Iris pigment epithelial cell (primary cell): ENCODE measurements around the gene TREM2.
"Not testable (repeated sequence)": the region's sequence is repeated elsewhere in the genome, so short reads cannot be mapped to it uniquely, and the experiment has no call there.

Source experiments
- DNase-seq: peaks from one replicate; pipeline ENCODE4 v3.0.0-alpha.2; 2011; ENCODE audit warnings: low read depth

Gene TREM2

DNA sequence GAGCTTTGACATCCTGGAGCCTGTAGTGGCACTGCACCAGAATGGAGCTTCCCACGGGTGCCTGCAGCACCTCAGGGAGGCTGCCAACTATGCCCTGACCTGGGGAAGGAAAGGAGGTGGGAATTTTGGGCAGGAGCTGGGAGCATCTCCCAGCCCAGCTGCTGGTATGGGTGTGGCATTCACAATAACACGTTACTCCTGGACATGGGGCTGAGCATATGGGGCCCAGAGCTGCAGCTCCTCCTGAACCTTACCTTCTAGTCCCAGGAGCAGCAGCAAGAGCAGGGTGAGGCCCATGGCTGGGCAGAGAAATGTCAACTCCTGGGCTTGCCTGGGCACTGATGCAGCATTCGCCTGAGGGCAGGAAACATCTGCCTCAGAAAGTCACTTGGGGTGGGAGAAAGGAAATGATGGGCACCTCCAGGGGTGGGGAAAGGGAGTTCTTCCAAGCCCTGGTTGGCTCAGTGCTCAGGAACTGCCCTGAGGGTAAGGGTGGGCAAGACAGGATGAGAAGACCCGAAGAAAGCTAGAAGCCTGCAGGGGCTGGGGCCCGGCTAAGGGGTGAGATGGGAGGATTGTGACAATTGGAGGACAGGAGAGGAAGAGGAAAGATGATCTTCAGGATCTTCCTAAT is 8.8 kb downstream of the TREM2 start, which contains the start of gene TREML1:
Gene TREML1 (minus strand): TSS at position 356 of the 634 bp plus-strand sequence. CDS start 59 bp downstream, at position 297.
- no peak for DNase-seq

DNA sequence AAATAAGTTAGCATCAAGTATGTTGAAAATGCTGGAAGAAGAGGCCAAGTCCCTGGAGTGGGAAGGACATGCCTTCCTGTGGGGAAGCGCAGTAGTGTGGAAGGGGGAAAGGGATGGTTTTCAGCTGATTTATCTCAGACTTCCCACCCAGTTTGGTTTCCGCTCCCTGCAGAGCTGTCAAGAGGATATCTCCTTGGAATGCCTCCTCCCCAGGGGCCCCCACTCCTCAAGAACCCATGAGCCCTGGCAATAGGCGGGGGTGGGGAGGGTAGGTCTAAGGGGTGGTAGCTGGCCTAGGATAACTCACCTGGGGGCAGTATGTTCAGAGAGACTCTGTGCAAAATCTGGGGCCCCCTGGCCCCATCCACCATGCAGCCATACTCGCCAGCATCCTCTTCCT is 9.5 kb downstream of the TREM2 start:
- no peak for DNase-seq

DNA sequence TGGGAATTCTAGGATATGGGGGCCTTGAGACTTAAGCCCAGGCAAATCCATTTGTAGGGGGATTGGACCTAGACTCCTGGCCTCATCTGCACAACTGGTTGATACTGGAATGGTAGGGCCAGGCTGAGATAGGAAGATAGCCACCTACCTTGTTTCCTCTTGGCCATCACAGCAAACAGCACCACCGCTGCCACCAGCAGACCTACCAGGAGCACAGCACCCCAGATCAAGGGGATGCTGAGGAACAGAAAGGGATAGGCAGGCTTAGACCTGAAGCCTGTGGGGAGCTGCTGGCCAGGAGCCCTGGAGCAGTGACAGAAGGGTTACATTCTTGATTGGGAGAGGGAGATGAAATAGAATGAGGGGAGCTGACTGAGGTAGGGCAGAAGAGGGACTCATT is 12.2 kb downstream of the TREM2 start:
- no peak for DNase-seq

DNA sequence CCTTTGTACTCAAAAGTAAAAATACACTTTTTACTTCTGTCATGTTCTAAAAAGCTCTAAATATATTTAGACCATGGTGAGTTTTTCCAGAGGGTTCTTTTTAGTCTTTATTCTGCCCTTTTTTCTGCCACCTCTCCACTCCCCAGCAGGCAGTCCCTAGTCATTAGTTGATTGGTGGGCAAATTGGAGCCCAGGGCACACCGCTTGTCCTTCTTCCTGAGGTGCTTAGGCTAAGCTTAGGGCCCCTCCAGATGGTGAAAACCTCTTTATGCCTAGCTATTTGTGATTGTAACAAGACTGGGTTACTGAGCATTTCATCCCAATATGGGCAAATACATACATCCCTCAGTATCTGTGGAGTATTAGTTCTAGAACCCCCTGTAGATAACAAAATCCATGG is 15.0 kb downstream of the TREM2 start:
- DNase-seq, result no peak

DNA sequence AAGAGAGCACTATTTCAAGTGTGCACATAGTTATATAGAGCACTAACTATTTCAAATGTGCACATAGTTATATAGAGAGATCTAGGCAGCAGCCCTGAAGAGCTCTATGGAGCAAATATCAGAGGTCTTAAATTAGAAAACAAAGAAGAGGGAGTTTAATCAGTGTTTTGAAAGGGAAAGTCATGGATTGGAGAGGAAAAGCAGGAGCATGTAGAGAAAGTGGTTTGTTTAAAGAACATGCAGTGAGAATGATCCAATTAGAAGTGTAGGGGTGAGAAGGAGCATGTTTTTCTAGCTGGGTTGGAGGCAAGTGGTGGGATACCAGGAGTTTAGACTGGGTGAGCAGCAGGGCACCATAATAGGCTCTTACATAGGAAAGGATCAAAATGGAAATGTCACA is 26.0 kb downstream of the TREM2 start:
- no peak for DNase-seq

DNA sequence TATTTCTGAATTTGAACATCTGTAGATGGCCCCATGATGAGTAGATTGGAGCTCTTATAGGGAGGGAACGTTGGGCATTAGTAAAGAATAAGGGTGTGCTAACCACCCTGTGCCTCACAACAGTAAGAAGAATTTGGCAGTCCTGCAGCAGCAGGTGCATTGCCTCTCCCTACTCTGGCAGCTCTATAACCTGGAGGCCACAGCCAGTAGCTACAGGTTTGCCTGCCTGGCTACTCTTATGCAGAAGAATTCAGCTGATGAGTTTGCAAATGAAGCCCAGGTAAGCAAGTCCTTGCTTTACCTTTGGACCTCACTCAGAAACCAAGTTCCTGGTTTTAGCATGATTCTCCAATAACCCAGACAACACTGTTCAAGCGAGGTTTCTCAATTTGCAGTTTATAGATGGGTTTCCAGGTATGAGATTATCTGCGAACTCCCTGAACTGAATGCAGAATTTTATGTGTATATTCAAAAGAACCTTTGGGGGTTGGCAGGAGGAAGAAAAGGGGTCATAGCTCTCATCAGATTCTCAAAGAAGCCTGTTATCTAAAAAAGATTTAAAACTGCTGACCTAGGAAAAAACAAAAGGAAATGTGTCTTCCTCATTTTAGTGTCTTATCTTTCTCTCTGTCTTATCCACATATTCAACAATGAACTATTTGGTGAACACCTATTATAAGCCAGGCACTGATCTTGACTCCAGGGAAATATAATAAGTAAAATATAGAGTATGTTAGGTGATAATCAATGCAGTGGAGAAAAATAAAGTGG is 27.7 kb downstream of the TREM2 start:
- no peak for DNase-seq

DNA sequence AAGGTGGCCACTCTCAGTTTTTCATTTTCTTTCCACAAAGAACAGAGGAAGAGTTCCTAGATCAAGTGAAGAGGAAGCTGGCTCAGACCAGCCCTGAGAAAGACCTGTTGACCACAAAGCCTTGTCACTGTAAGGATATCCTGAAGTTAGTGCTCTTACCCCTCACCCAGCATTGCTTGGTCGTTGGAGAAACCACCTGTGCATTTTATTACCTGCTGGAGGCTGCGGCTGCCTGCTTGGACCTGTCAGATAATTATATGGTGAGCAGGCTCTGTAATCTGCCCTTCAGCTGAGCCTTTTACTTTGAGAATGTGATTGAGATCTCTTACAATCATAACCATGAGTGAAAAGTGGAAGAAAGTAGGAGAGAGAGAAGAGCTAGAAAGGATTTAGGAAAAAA is 30.7 kb downstream of the TREM2 start:
- DNase-seq, result no peak

DNA sequence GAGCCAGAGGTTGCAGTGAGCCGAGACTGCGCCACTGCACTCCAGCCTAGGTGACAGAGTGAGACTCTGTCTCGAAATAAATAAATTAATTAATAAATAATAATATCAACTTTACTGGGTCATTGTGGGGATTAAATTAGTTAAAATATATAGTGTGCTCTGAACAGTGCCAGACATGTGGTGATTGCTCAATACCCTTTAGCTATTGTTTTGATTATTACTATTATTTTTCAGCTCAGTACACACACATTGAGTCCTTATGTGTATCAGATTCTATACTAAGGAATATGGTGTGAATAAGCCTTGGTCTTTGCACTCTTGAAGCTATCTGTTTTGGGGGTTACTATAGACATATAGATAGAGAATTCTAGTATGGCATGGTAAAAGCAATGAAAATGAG is 37.6 kb downstream of the TREM2 start:
- no peak for DNase-seq

DNA sequence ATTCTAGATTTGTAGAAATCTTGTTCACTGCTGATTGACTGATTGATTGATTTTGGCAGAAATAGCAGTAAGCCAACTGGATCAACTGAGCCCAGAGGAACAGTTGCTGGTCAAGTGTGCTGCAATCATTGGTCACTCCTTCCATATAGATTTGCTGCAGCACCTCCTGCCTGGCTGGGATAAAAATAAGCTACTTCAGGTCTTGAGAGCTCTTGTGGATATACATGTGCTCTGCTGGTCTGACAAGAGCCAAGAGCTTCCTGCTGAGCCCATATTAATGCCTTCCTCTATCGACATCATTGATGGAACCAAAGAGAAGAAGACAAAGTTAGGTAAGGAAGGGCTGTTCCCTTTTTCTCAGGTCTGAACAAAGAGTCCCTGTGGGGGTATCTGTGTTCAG is 40.0 kb downstream of the TREM2 start:
- no peak for DNase-seq

DNA sequence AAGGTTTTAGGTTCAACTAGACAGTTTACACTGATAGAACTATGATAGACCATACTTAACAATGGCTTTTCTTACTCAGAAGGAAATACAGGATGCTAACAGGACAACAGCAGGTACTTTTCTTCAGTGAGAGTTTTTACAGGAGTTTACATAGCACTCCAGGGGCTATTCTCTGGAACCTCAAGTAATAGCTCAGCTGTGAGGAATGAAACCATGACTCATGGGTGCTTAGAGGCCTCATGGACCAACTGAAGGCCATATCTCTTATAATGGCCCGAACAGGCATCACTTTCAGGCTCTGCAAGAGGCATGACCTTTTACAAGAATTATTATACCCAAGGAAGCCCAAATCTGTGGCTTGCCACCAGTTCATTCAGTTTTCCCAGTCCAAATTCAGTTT is 40.5 kb downstream of the TREM2 start:
- peak; percentile 42 for DNase-seq

DNA sequence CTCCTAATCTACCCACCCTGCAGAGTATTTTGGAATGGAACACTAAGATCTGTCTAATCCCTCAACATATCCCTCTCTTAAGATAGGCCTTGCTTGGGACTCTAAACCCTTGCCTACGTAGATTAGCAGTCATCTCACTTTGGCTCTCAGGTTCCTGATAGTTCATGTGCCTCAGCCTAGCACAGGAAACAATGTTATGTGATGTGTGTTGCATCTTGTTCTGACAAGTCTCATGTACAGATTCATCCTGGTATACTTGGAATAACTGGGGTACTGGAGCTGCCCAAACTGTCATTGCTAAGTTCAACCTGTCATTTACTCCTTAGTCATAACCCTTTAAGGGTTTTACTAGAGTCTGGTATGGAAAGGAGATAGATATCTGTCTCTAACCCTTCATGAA is 42.9 kb downstream of the TREM2 start:
- no peak for DNase-seq

DNA sequence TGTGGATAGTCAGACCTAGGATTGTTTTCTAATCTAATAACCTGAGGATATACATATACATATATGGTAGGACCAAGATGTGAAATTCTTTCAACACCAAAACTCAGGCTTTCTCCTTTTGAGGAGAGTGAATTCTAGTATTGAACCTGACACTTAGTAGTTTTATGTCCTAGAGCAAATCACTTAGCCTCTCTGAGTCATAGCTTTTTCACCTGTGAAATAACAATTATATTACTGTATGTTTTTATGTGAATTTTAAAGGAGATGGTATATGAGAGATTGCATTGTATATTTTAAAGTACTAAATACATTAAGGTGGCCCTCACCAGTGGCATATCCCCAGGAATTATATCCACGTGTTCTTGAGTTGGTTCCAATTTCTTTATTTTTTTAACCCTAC is 43.4 kb downstream of the TREM2 start:
- DNase-seq, result no peak

DNA sequence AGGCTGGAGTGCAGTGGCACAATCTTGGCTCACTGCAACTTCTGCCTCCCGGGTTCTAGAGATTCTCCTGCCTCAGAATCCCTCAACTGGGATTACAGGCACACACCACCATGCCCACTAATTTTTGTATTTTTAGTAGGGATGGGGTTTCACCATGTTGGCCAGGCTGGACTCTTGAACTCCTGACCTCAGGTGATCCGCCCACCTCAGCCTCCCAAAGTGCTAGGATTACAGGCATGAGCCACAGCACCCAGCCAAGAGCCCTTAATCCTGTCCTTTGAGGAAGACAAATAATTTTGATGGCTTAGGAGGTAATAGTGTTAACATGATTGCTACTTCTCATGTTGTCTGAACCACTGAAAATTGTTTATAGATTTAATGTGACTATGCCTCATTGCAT is 47.9 kb downstream of the TREM2 start:
- DNase-seq, result not testable (repeated sequence)

DNA sequence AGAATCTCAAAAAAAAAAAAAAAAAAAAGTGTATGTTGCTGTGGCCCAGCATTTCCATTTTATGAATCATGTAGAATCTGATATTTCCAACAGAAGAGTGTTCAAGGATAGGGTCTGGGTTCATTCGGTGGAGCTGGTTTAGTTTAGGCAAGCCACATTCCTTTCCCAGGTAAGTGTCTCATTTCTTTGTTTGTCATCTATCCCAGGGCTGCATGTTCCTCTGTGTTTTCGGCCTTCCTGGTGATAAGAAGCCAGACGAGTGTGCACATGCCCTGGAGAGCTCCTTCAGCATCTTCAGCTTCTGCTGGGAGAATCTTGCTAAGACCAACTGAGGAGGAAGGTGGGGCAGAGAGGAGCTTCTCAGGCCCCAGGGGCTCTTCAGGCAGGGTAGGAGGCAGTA is 51.9 kb downstream of the TREM2 start:
- no peak for DNase-seq
